Posterior vena cava (tissue), 2 donors: Measurements from ENCODE around the gene TNFRSF21. TPM values are rescaled to one million over a fixed set of nuclear protein-coding genes. Genes with fewer than 3 reads are reported as not detected.

Source experiments
- DNase-seq: peaks from one replicate; pipeline ENCODE4 v3.0.0-alpha.2; 2020; ENCODE audit warnings: low spot score
- intact Hi-C, 2 donors: fragments of 100-400 bp; cut with DNase I; formaldehyde crosslinking; loops; one replicate each; pipeline versions ENCODE4 v1.14.1 to v1.14.2; 2022 to 2023
- total RNA-seq, 2 donors: library from RNA; stranded (reverse); fragmentation: NEBNext Ultra II Directional; extraction: Animal tissue kit (Norgen Biotek cat#: 25700); gene quantifications; one replicate each; pipeline ENCODE4 v1.2.1, GENCODE V29; 2021
- donor health status: DM: yes; HTN: yes; CAD: no.
- donor health status: DM: yes; HTN: yes; CAD: no.

TNFRSF21 gene
- total RNA-seq, 2 donors from 2014 or later: 4.0 to 10.5 TPM

GRCh38 chr6:47258724-47259347, 50.9 kb downstream of the TNFRSF21 start:
- intact Hi-C loops: no loop called here
- no peak for DNase-seq

GRCh38 chr6:47256981-47257730, 52.5 kb downstream of the TNFRSF21 start:
- intact Hi-C loops: no loop called here

GRCh38 chr6:47256361-47256760, 53.3 kb downstream of the TNFRSF21 start:
- intact Hi-C loops: no loop called here
- DNase-seq: no peak

More at GRCh38 chr6:47256981-47257730, 52.5 kb downstream of the TNFRSF21 start:
- DNase-seq: no peak

GRCh38 chr6:47254906-47255305, 54.8 kb downstream of the TNFRSF21 start:
- intact Hi-C loops: no loop called here
- DNase-seq: no peak

- intact Hi-C loops: no loop called here
Measured at GRCh38 chr6:47254051-47254450, 55.7 kb downstream of the TNFRSF21 start.

GRCh38 chr6:47253136-47253535, 56.6 kb downstream of the TNFRSF21 start:
- intact Hi-C loops: no loop called here
- no peak for DNase-seq

More at GRCh38 chr6:47254051-47254450, 55.7 kb downstream of the TNFRSF21 start:
- DNase-seq: no peak

- DNase-seq: no peak
- intact Hi-C loops: no loop called here
Measured at GRCh38 chr6:47252633-47253032, 57.1 kb downstream of the TNFRSF21 start.

GRCh38 chr6:47251396-47251795, 58.3 kb downstream of the TNFRSF21 start:
- intact Hi-C loops: no loop called here
- no peak for DNase-seq

- intact Hi-C loops: no loop called here
- no peak for DNase-seq
Measured at GRCh38 chr6:47250302-47250701, 59.4 kb downstream of the TNFRSF21 start.

- no peak for DNase-seq
- intact Hi-C loops: no loop called here
Measured at GRCh38 chr6:47248446-47248845, 61.3 kb downstream of the TNFRSF21 start.

GRCh38 chr6:47247227-47247797, 62.4 kb downstream of the TNFRSF21 start:
- intact Hi-C loops: no loop called here
- no peak for DNase-seq

GRCh38 chr6:47246551-47246950, 63.2 kb downstream of the TNFRSF21 start:
- DNase-seq: no peak
- intact Hi-C loops: no loop called here

- intact Hi-C loops: no loop called here
Measured at GRCh38 chr6:47245745-47246371, 63.8 kb downstream of the TNFRSF21 start.

GRCh38 chr6:47242483-47243386, 67.0 kb downstream of the TNFRSF21 start:
- DNase-seq: peak; percentile 94
- intact Hi-C loops: no loop called here

More at GRCh38 chr6:47245745-47246371, 63.8 kb downstream of the TNFRSF21 start:
- DNase-seq: no peak

GRCh38 chr6:47241742-47242482, 67.8 kb downstream of the TNFRSF21 start:
- intact Hi-C loops: loop anchor here in 1 of 2 donors (1.0 kb wide), 1 partner anchor 103 kb away; no protein-coding TSS in a partner anchor
- no peak for DNase-seq

GRCh38 chr6:47240277-47240890, 69.3 kb downstream of the TNFRSF21 start:
- no peak for DNase-seq
- intact Hi-C loops: no loop called here

- DNase-seq: no peak
- intact Hi-C loops: no loop called here
Measured at GRCh38 chr6:47239546-47239945, 70.2 kb downstream of the TNFRSF21 start.

- intact Hi-C loops: no loop called here
- DNase-seq: no peak
Measured at GRCh38 chr6:47238456-47238995, 71.2 kb downstream of the TNFRSF21 start.
